Hematopoietic multipotent progenitor cell treated with erythropoietin and hydrocortisone succinate and interleukin-3 and kit ligand, for 8 days (in vitro differentiated cells): ENCODE results near the gene KIF13A.

ENCODE experiments used
- DNase-seq: peaks from one replicate; pipeline ENCODE4 v3.0.0-alpha.2; 2015

The KIF13A gene

GRCh38 chr6:17710331-17710730, 277.1 kb downstream of the KIF13A start:
- DNase-seq: no peak

- no peak for DNase-seq
Observed at GRCh38 chr6:17709476-17709875, 278.0 kb downstream of the KIF13A start.
